GM12891 (cell line): Measurements from ENCODE around the gene KIAA1549.

Source experiments
- PAX5 ChIP-seq: IDR thresholded peaks from 2 replicates; pipeline ENCODE4 v1.6.1; 2011; ENCODE audit warnings: low read length, moderate library complexity, mild to moderate bottlenecking; ENCODE audit not compliant: insufficient read depth, severe bottlenecking
- POLR2A ChIP-seq: IDR thresholded peaks from 2 replicates; pipeline ENCODE4 v1.6.1; 2011; ENCODE audit warnings: low read depth, low read length, control low read depth
- SPI1 ChIP-seq: IDR thresholded peaks from 2 replicates; pipeline ENCODE4 v1.6.1; 2011; ENCODE audit warnings: low read depth, low read length, control low read depth

DNA sequence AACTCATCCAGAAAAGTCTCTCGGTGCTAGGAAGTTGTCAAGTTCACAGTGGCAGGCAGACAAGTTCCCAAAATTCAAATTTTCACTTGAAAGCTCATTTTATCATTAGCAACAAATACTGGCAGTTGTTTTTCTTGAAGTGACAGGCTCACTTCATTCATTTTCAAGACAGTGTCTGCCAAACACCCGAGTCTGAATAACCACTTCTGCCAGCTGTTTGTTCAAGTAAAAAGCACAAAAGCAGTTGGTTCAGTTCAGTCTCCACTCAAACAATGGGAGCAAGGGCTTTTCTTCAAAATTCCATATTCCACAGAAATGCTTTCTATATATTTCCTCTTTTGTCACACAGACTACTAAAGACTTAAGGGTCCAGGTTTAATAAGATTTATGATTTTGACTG is 135.5 kb downstream of the KIAA1549 start:
- TF ChIP-seq SPI1 (no peak), POLR2A (no peak), PAX5 (no peak)
